Ovary (tissue), 3 donors: Measurements from ENCODE around the gene GHR.

Experiments used
- POLR2A ChIP-seq: fragments of 450-650 bp; IDR thresholded peaks from one replicate; pipeline ENCODE4 v1.6.1; 2017; ENCODE audit warnings: antibody characterized with exemption, mild to moderate bottlenecking, moderate library complexity
- TF ChIP-seq, protein P1 (sequence below), 3 donors: fragments of 450-650 bp in 2 of 3; fragments of 200-600 bp in 1 of 3; IDR thresholded peaks; one replicate each; pipeline versions ENCODE4 v1.5.1 to v1.8.0; 2016 to 2022; ENCODE audit warnings: antibody characterized with exemption in 3 of 3, mild to moderate bottlenecking in 1 of 3
- donor health status: DM: no; HTN: no; CAD: no.

DNA sequence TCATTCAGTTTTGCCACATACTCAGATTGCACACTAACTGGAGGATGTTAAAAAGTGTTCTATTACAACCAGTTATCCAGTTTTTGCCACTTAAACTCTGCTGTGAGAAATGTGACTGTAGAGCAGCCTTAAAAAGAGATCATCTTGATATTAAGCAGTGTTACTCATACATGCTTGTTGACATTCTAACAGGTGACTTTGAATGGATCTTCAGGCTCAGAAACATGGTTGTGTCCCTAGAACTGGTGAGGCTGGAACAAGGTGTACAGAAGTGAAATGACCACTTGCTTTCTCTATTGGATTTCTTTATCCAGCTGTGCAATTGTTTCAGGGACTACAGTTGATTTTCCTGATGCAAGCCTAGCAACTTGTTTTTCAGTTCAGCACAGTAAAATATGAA, 167.3 kb downstream of the GHR start:
- TF ChIP-seq POLR2A: no peak
- TF ChIP-seq, protein P1, sequence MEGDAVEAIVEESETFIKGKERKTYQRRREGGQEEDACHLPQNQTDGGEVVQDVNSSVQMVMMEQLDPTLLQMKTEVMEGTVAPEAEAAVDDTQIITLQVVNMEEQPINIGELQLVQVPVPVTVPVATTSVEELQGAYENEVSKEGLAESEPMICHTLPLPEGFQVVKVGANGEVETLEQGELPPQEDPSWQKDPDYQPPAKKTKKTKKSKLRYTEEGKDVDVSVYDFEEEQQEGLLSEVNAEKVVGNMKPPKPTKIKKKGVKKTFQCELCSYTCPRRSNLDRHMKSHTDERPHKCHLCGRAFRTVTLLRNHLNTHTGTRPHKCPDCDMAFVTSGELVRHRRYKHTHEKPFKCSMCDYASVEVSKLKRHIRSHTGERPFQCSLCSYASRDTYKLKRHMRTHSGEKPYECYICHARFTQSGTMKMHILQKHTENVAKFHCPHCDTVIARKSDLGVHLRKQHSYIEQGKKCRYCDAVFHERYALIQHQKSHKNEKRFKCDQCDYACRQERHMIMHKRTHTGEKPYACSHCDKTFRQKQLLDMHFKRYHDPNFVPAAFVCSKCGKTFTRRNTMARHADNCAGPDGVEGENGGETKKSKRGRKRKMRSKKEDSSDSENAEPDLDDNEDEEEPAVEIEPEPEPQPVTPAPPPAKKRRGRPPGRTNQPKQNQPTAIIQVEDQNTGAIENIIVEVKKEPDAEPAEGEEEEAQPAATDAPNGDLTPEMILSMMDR (IDR thresholded peaks at IDR 0.05): no peak
